ENCODE results near the gene RAB11FIP4.

GRCh38 chr17:31443386-31443785 lies 51.9 kb downstream of the RAB11FIP4 start:
- no peak for TF ChIP-seq POLR2A (IDR thresholded peaks at IDR 0.05; ENCODE audit: borderline replicate concordance, extremely low read depth, insufficient read depth, insufficient read length)
- no peak for TF ChIP-seq JUND (IDR thresholded peaks at IDR 0.05)
- no peak for TF ChIP-seq EZH2 (IDR thresholded peaks at IDR 0.05)
- TF ChIP-seq CTCF (IDR thresholded peaks at IDR 0.05 in 2 of 3, conservative IDR thresholded peaks at IDR 0.05 in 1 of 3; ENCODE audit: borderline replicate concordance in 1 of 3, insufficient read depth in 1 of 3, low read depth in 2 of 3, low read length in 2 of 3): no peak
- TF ChIP-seq POLR2AphosphoS5 (IDR thresholded peaks at IDR 0.05; ENCODE audit: low read depth, low read length): no peak
- no peak for TF ChIP-seq CEBPB (IDR thresholded peaks at IDR 0.05; ENCODE audit: low read depth)
- no peak for TF ChIP-seq REST (IDR thresholded peaks at IDR 0.05; ENCODE audit: low read depth)
- no peak for TF ChIP-seq FOSL1 (IDR thresholded peaks at IDR 0.05; ENCODE audit: low read depth)
- TF ChIP-seq ZFX (IDR thresholded peaks at IDR 0.05): no peak
- TF ChIP-seq MAX (IDR thresholded peaks at IDR 0.05): no peak
- no peak for TF ChIP-seq ATF3 (IDR thresholded peaks at IDR 0.05)
- no peak for TF ChIP-seq SP1 (IDR thresholded peaks at IDR 0.05; ENCODE audit: low read depth)
- no peak for TF ChIP-seq EGR1 (IDR thresholded peaks at IDR 0.05; ENCODE audit: low read depth)

Measured in HCT116 (cell line).